HepG2 (cell line): ENCODE measurements around the gene UQCC5. TPM values are rescaled to one million over a fixed set of nuclear protein-coding genes. Genes with fewer than 3 reads are reported as not detected.

ENCODE experiments used
- CCAR2 ChIP-seq: fragments of 200-400 bp; formaldehyde crosslinking; optimal IDR thresholded peaks from 2 replicates; pipeline ENCODE3; 2018; ENCODE audit warnings: low read depth, mild to moderate bottlenecking, low read length, moderate library complexity
- CHD4 ChIP-seq: fragments of 200-600 bp; sonication (generic); IDR thresholded peaks from 2 replicates; pipeline ENCODE4 v1.7.0; 2017; ENCODE audit warnings: mild to moderate bottlenecking, low read length, borderline replicate concordance
- HOMEZ ChIP-seq: IDR thresholded peaks from 2 replicates; pipeline ENCODE4 v1.6.1; 2016; ENCODE audit warnings: low read depth
- KAT2B ChIP-seq: fragments of 150-350 bp; IDR thresholded peaks from 2 replicates; pipeline ENCODE4 v1.6.1; 2014; ENCODE audit warnings: low read depth, low read length, borderline replicate concordance
- KLF9 ChIP-seq: IDR thresholded peaks from 2 replicates; pipeline ENCODE4 v1.6.1; 2016; ENCODE audit warnings: low read depth
- MEIS1 ChIP-seq: sonication (generic); formaldehyde crosslinking; IDR thresholded peaks from 2 replicates; pipeline ENCODE4 v1.9.0; 2021; ENCODE audit warnings: mild to moderate bottlenecking, missing genetic modification reagents, moderate library complexity, borderline replicate concordance
- NFIB ChIP-seq: sonication (generic); formaldehyde crosslinking; IDR thresholded peaks from 2 replicates; pipeline ENCODE4 v1.9.0; 2021; ENCODE audit warnings: missing genetic modification reagents, mild to moderate bottlenecking, borderline replicate concordance
- NFKB2 ChIP-seq: sonication (generic); formaldehyde crosslinking; IDR thresholded peaks from 2 replicates; pipeline ENCODE4 v1.4.0; 2020; ENCODE audit warnings: missing genetic modification reagents, borderline replicate concordance
- PCBP2 ChIP-seq: fragments of 200-400 bp; formaldehyde crosslinking; optimal IDR thresholded peaks from 2 replicates; pipeline ENCODE3; 2018; ENCODE audit warnings: low read length, low read depth; ENCODE audit not compliant: poor library complexity, severe bottlenecking
- PRDM4 ChIP-seq: sonication (generic); formaldehyde crosslinking; IDR thresholded peaks from 2 replicates; pipeline ENCODE4 v1.9.0; 2021; ENCODE audit warnings: missing genetic modification reagents, borderline replicate concordance
- RARG ChIP-seq: sonication (generic); formaldehyde crosslinking; IDR thresholded peaks from 2 replicates; pipeline ENCODE4 v1.4.0; 2020; ENCODE audit warnings: low read depth, mild to moderate bottlenecking, missing genetic modification reagents
- SETDB1 ChIP-seq: sonication (generic); formaldehyde crosslinking; IDR thresholded peaks from 2 replicates; pipeline ENCODE4 v1.5.1; 2020; ENCODE audit warnings: missing genetic modification reagents, mild to moderate bottlenecking, borderline replicate concordance
- SNRNP70 ChIP-seq: fragments of 200-400 bp; formaldehyde crosslinking; IDR thresholded peaks from 2 replicates; pipeline ENCODE4 v1.6.1; 2017; ENCODE audit warnings: mild to moderate bottlenecking, low read depth, low read length, moderate library complexity
- STAG1 ChIP-seq: sonication (generic); formaldehyde crosslinking; IDR thresholded peaks from 2 replicates; pipeline ENCODE4 v1.4.0; 2020; ENCODE audit warnings: missing genetic modification reagents
- THRA ChIP-seq: sonication (generic); formaldehyde crosslinking; IDR thresholded peaks from 2 replicates; pipeline ENCODE4 v1.4.0; 2020; ENCODE audit warnings: missing genetic modification reagents, borderline replicate concordance
- XRCC5 ChIP-seq: fragments of 200-400 bp; formaldehyde crosslinking; optimal IDR thresholded peaks from 2 replicates; pipeline ENCODE3; 2017; ENCODE audit warnings: mild to moderate bottlenecking, low read length
- ZEB1 ChIP-seq: IDR thresholded peaks from 2 replicates; pipeline ENCODE4 v1.6.1; 2012; ENCODE audit warnings: mild to moderate bottlenecking, low read depth, inconsistent platforms; ENCODE audit not compliant: insufficient replicate concordance
- ZNF326 ChIP-seq: sonication (generic); formaldehyde crosslinking; IDR thresholded peaks from 2 replicates; pipeline ENCODE4 v1.4.0; 2020; ENCODE audit warnings: missing genetic modification reagents, borderline replicate concordance
- ZNF501 ChIP-seq: sonication (generic); formaldehyde crosslinking; IDR thresholded peaks from 2 replicates; pipeline ENCODE4 v1.5.1; 2020; ENCODE audit warnings: mild to moderate bottlenecking, moderate library complexity, missing genetic modification reagents
- ZNF709 ChIP-seq: sonication (generic); formaldehyde crosslinking; IDR thresholded peaks from 2 replicates; pipeline ENCODE4 v1.5.0; 2020; ENCODE audit warnings: mild to moderate bottlenecking, missing genetic modification reagents
- ZXDC ChIP-seq: sonication (generic); formaldehyde crosslinking; IDR thresholded peaks from 2 replicates; pipeline ENCODE4 v1.5.0; 2020; ENCODE audit warnings: mild to moderate bottlenecking, missing genetic modification reagents
- polyA plus RNA-seq, 8 experiments: library from polyadenylated mRNA; depleted of rRNA in 3 of 8; stranded (reverse) in 7 of 8; unstranded in 1 of 8; fragments of >200 nt; fragmentation: Illumina TruSeq in 4 of 8; extraction: Trizol in 4 of 8; gene quantifications; 2 replicates each; pipeline versions ENCODE4 v1.2.1 to v1.2.3, GENCODE V29; 2011 to 2016; ENCODE audit warnings: low read depth in 4 of 8, missing spikeins in 1 of 8, mixed read lengths in 1 of 8; ENCODE audit not compliant: insufficient read depth in 1 of 8
- total RNA-seq, 5 experiments: library from RNA; depleted of rRNA; stranded (reverse); fragments of >200 nt; fragmentation: Illumina TruSeq; extraction: Trizol; gene quantifications; 2 replicates each; pipeline ENCODE4 v1.2.3, GENCODE V29; 2016; ENCODE audit warnings: low read depth in 1 of 5

Gene UQCC5
- total and polyA plus RNA-seq, 2 of the 13 experiments (the other 11 are each of a cell fraction or from before 2014, with no cell fraction given), result 15.4 to 29.5 TPM

GRCh38 chr3:52536369-52537164 lies at the start of gene UQCC5 (continued):
- TF ChIP-seq NFIB (CRISPR knock-in tag) (no peak), ZEB1 (no peak), NFKB2 (CRISPR knock-in tag) (peak; percentile 94), HOMEZ (CRISPR knock-in tag) (peak; percentile 75), PRDM4 (CRISPR knock-in tag) (no peak), ZNF709 (CRISPR knock-in tag) (peak; percentile 99), PCBP2 (no peak), SETDB1 (CRISPR knock-in tag) (no peak), CCAR2 (no peak), THRA (CRISPR knock-in tag) (peak; percentile 17), STAG1 (no peak; the same call in 1 of the 2 replicates), KLF9 (CRISPR knock-in tag) (no peak), SNRNP70 (no peak), ZNF501 (peak; percentile 87), RARG (CRISPR knock-in tag) (no peak; the same call in 1 of the 2 replicates), ZXDC (no peak; the same call in 1 of the 2 replicates), KAT2B (no peak), CHD4 (no peak), MEIS1 (CRISPR knock-in tag) (no peak; the same call in 1 of the 2 replicates), XRCC5 (peak; percentile 54), ZNF326 (CRISPR knock-in tag) (peak; percentile 97)
